ENCODE results near the gene NR4A1. TPM values are rescaled to one million over a fixed set of nuclear protein-coding genes. Genes with fewer than 3 reads are reported as not detected.

NR4A1 gene
- total and polyA plus RNA-seq, 2 of the 13 experiments (the other 11 are each of a cell fraction or from before 2014, with no cell fraction given): 5.7 to 15.2 TPM

GRCh38 chr12:52005218-52005902 is 45.9 kb upstream of the NR4A1 start:
- WGBS (ENCODE audit: low lambda C conversion rate): 89% methylated on average over 10 of the region's 10 CpGs
- Histone ChIP-seq H2AFZ (ENCODE audit: low read length) (no peak overlapping the region), H3K4me2 (ENCODE audit: low read depth, low read length) (no peak overlapping the region), H3K27ac (ENCODE audit: extremely low read length, insufficient read depth, low read length) (no peak overlapping the region), H3K9me3 (ENCODE audit: low read length) (no peaks in the 10 kb centered on the region), H4K20me1 (ENCODE audit: insufficient read depth, low read length) (no peaks in the 10 kb centered on the region), H3K4me1 (ENCODE audit: insufficient read depth, low read length) (peaks cover 26% of the 10 kb centered on the region), H3K9ac (ENCODE audit: insufficient read depth, low read depth, low read length) (no peak overlapping the region), H3K4me3 (replicated peaks in 1 of 3; ENCODE audit: insufficient read depth in 1 of 3, low read depth in 2 of 3, low read length in 3 of 3) (no peak overlapping the region), H3K36me3 (replicated peaks in 1 of 2; ENCODE audit: control insufficient read depth in 1 of 2, insufficient read depth in 2 of 2, low read length in 2 of 2) (no peaks in the 10 kb centered on the region), H3K27me3 (ENCODE audit: control insufficient read depth in 1 of 2, insufficient read depth in 2 of 2, low read length in 2 of 2) (0 out of 5 replicates have a peak, but pooled peaks cover 0 to 1% of the 10 kb centered on the region in 2 experiments), H3K79me2 (ENCODE audit: insufficient read depth, low read length) (no peaks in the 10 kb centered on the region)
- ATAC-seq: no peak
- no peak for TF ChIP-seq ZKSCAN1 (IDR thresholded peaks at IDR 0.05; ENCODE audit: low read length)
- no peak for TF ChIP-seq TERF1 (CRISPR knock-in tag; IDR thresholded peaks at IDR 0.05)
- no peak for TF ChIP-seq GABPA (IDR thresholded peaks at IDR 0.05; ENCODE audit: low read depth, low read length)
- TF ChIP-seq GABPA (CRISPR knock-in tag; IDR thresholded peaks at IDR 0.05; ENCODE audit: low read depth): no peak
- no peak for TF ChIP-seq ZNF780A (CRISPR knock-in tag; IDR thresholded peaks at IDR 0.05)
- BruUV-seq (replicated peaks): no TSS peak
- ChIA-PET CTCF (ENCODE audit: low intra/inter-chr PET ratio, low total read pairs) (interaction anchor here (5.7 kb wide), 1 partner anchor 17 kb away, joined by 99 read pairs; no protein-coding TSS in a partner anchor), POLR2A (interaction anchor here (2.2 kb wide), 1 partner anchor 18 kb away, joined by 8 read pairs; no protein-coding TSS in a partner anchor)
- in situ Hi-C loops (cut with HindIII; ENCODE audit: extremely low pct_ligation_motif_present, low pct_unique_long_range_greater_than_20kb) (no loop called here), intact Hi-C loops (cut with micrococcal nuclease; ENCODE audit: unreplicated experiment) (no loop called here)
- FAIRE-seq: no peak
- DNase-seq (ENCODE audit: low spot score): no peak

Measured in HepG2 (cell line).